WTC11 (cell line): ENCODE data around the gene PGAP6.

Source experiments
- CBFB ChIP-seq: sonication (generic); formaldehyde crosslinking; IDR thresholded peaks from 2 replicates; pipeline ENCODE4 v1.8.1; 2022; ENCODE audit warnings: mild to moderate bottlenecking, low read depth, missing genetic modification reagents
- SMAD3 ChIP-seq: sonication (generic); formaldehyde crosslinking; IDR thresholded peaks from 2 replicates; pipeline ENCODE4 v1.8.0; 2022; ENCODE audit warnings: missing genetic modification reagents, mild to moderate bottlenecking, borderline replicate concordance
- TF ChIP-seq, protein P1 (sequence below): sonication (generic); formaldehyde crosslinking; IDR thresholded peaks from 2 replicates; pipeline ENCODE4 v1.8.1; 2022; ENCODE audit warnings: low read depth, missing genetic modification reagents, borderline replicate concordance

DNA sequence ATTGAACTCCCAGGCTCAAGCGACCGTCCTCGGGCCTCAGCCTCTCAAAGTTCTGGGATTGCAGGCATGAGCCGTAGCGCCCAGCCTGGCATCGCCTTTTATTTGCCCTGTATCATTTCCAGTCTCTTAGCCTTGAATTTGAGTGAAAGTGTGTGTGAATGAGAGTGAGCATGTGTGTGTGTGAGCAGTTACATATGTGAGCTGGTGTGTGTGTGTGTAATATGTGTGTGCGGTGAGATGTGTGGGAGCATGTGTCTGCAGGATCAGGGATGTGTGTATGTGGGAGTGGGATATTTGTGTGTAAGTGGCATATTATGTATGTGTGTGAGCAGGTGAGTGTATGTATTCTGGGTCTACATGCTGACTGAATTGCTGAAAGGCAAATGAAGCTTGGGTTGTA is 49.1 kb upstream of the PGAP6 start:
- TF ChIP-seq, protein P1, sequence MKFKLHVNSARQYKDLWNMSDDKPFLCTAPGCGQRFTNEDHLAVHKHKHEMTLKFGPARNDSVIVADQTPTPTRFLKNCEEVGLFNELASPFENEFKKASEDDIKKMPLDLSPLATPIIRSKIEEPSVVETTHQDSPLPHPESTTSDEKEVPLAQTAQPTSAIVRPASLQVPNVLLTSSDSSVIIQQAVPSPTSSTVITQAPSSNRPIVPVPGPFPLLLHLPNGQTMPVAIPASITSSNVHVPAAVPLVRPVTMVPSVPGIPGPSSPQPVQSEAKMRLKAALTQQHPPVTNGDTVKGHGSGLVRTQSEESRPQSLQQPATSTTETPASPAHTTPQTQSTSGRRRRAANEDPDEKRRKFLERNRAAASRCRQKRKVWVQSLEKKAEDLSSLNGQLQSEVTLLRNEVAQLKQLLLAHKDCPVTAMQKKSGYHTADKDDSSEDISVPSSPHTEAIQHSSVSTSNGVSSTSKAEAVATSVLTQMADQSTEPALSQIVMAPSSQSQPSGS (CRISPR knock-in tag), result no peak
- TF ChIP-seq CBFB (CRISPR knock-in tag) (no peak), SMAD3 (CRISPR knock-in tag) (no peak)
